T-cell (primary cell): ENCODE measurements around the gene SERPINE1. TPM values are rescaled to one million over a fixed set of nuclear protein-coding genes. Genes with fewer than 3 reads are reported as not detected.

ENCODE experiments used
- ATAC-seq, 4 experiments: fragments of 200-7000 bp in 3 of 4; fragments of 150-1000 bp in 1 of 4; cut with Tn5 transposase; replicated peaks in 1 of 4; 1 replicate in 3 of 4; 2 replicates in 1 of 4; pipeline ENCODE4 v1.10.0; 2021; ENCODE audit warnings: moderate library complexity in 3 of 4, mild to moderate bottlenecking in 2 of 4, moderate number of reproducible peaks in 1 of 4
- CTCF ChIA-PET, 2 donors: fragments of 300-600 bp; sonication (Branson Sonifier 250); formaldehyde crosslinking; loops; one replicate each; lab custom pipeline; 2022; ENCODE audit warnings: antibody characterized with exemption in 2 of 2; lab: Charles Lee
- POLR2A ChIA-PET, 2 donors: fragments of 300-600 bp; sonication (Branson Sonifier 250); formaldehyde crosslinking; loops; one replicate each; lab custom pipeline; 2022; ENCODE audit warnings: antibody characterized with exemption in 2 of 2; lab: Charles Lee
- DNase-seq, 35 experiments: peaks; one replicate each; pipeline versions ENCODE4 v3.0.0 to v3.0.0-alpha.2; 2013 to 2023
- H3K27ac ChIP-seq: one replicate; pipeline ENCODE4 v1.5.1; 2013; ENCODE audit warnings: low read length
- H3K27me3 ChIP-seq, 2 experiments: replicated peaks in 1 of 2; 1 replicate in 1 of 2; 2 replicates in 1 of 2; pipeline versions ENCODE4 v1.6.1 to v1.7.0; 2013; ENCODE audit warnings: low read length in 1 of 2, mixed read lengths in 1 of 2; ENCODE audit not compliant: control insufficient read depth in 2 of 2, insufficient read depth in 2 of 2; ENCODE audit errors: extremely low read depth in 1 of 2
- H3K36me3 ChIP-seq, 2 donors: 1 replicate in 1 of 2; 2 replicates in 1 of 2; pipeline versions ENCODE4 v1.6.1 to v1.7.0; 2013; ENCODE audit warnings: low read length in 1 of 2; ENCODE audit not compliant: control insufficient read depth in 2 of 2, insufficient read depth in 1 of 2; ENCODE audit errors: extremely low read depth in 1 of 2
- H3K4me1 ChIP-seq, 2 experiments: 1 replicate in 1 of 2; 2 replicates in 1 of 2; pipeline versions ENCODE4 v1.6.1 to v1.7.0; 2013; ENCODE audit warnings: low read length in 2 of 2, mixed read lengths in 1 of 2; ENCODE audit not compliant: insufficient read depth in 2 of 2, control insufficient read depth in 1 of 2; ENCODE audit errors: extremely low read depth in 1 of 2
- H3K4me3 ChIP-seq, 2 donors: 1 replicate in 1 of 2; 2 replicates in 1 of 2; pipeline versions ENCODE4 v1.5.1 to v1.7.0; 2013; ENCODE audit warnings: mild to moderate bottlenecking in 2 of 2, low read length in 1 of 2, moderate library complexity in 1 of 2; ENCODE audit not compliant: control insufficient read depth in 1 of 2; ENCODE audit errors: extremely low read depth in 1 of 2
- H3K9me3 ChIP-seq: 2 replicates; pipeline ENCODE4 v1.7.0; 2013
- H3K27ac Mint-ChIP-seq, 2 donors: one replicate each; pipeline ENCODE4 v1.8.0; 2020 to 2021; ENCODE audit warnings: mild to moderate bottlenecking in 2 of 2, mixed read lengths in 2 of 2
- H3K27me3 Mint-ChIP-seq, 2 donors: one replicate each; pipeline ENCODE4 v1.8.0; 2021 to 2022; ENCODE audit warnings: mixed read lengths in 2 of 2
- H3K36me3 Mint-ChIP-seq: one replicate; pipeline ENCODE4 v1.8.0; 2021; ENCODE audit warnings: mixed read lengths
- H3K4me1 Mint-ChIP-seq, 3 donors: one replicate each; pipeline ENCODE4 v1.8.0; 2020 to 2022; ENCODE audit warnings: mixed read lengths in 3 of 3, mild to moderate bottlenecking in 1 of 3
- H3K4me3 Mint-ChIP-seq, 3 donors: one replicate each; pipeline ENCODE4 v1.8.0; 2020 to 2022; ENCODE audit warnings: mild to moderate bottlenecking in 3 of 3, mixed read lengths in 3 of 3, moderate library complexity in 3 of 3
- H3K9me3 Mint-ChIP-seq, 3 donors: one replicate each; pipeline ENCODE4 v1.8.0; 2020 to 2022; ENCODE audit warnings: mixed read lengths in 3 of 3
- WGBS: methylation state at CpG from one replicate; pipeline ENCODE4 v1.1.5; 2013; ENCODE audit warnings: missing lambda C conversion rate; ENCODE audit not compliant: insufficient coverage; 5-methylcytosine and 5-hydroxymethylcytosine counted together
- total RNA-seq, 35 experiments: library from RNA in 6 of 35; stranded (reverse) in 6 of 35; fragments of 120-200 nt in 1 of 35; gene quantifications; one replicate each; pipeline versions ENCODE4 v1.2.1 to v1.2.4 and lab custom pipeline; 2013 to 2026

SERPINE1 gene
- total RNA-seq, 5 donors from 2014 or later (not counting 1 experiment from before 2014, with no cell fraction given) = 0.18 to 0.79 (median 0.51) TPM; not detected in 1

GRCh38 chr7:101094376-101094775, 32.5 kb upstream of the SERPINE1 start:
- Histone ChIP-seq H3K27me3 (peaks cover 0 to 1% of the 10 kb centered on the region in 2 experiments), H3K9me3 (no peaks in the 10 kb centered on the region), H3K4me3 (no peak overlapping the region), H3K27ac (no peak overlapping the region), H3K4me1 (peaks cover 0 to 14% of the 10 kb centered on the region in 2 experiments), H3K36me3 (peaks cover 3 to 11% of the 10 kb centered on the region in 2 donors)
- H3K4me3 Mint-ChIP-seq = no peak overlapping the region
- POLR2A ChIA-PET = no interaction called here
- no peaks in the 10 kb centered on the region for H3K27me3 Mint-ChIP-seq
- no peak for DNase-seq
- WGBS = 96% methylated on average over 6 of the region's 9 CpGs
- CTCF ChIA-PET = no interaction called here
- no peak overlapping the region for H3K27ac Mint-ChIP-seq
- H3K36me3 Mint-ChIP-seq = peaks cover 14% of the 10 kb centered on the region
- H3K9me3 Mint-ChIP-seq = no peaks in the 10 kb centered on the region
- ATAC-seq = no peak
- H3K4me1 Mint-ChIP-seq = peaks cover 15 to 25% (median 16%) of the 10 kb centered on the region in 3 donors

GRCh38 chr7:101094791-101095375, 32.0 kb upstream of the SERPINE1 start:
- DNase-seq = peak in 2 of 35 experiments; percentile 10 to 30
- CTCF ChIA-PET = no interaction called here
- Histone ChIP-seq H3K4me3 (no peak overlapping the region), H3K9me3 (no peaks in the 10 kb centered on the region), H3K4me1 (peaks cover 0 to 10% of the 10 kb centered on the region in 2 experiments), H3K27ac (no peak overlapping the region), H3K36me3 (peaks cover under 1 to 6% of the 10 kb centered on the region in 2 donors), H3K27me3 (peaks cover 0 to 6% of the 10 kb centered on the region in 2 experiments)
- Mint-ChIP-seq H3K4me3 (no peak overlapping the region), H3K27ac (no peak overlapping the region), H3K36me3 (peaks cover 10% of the 10 kb centered on the region), H3K4me1 (peaks cover 11 to 21% (median 15%) of the 10 kb centered on the region in 3 donors), H3K9me3 (no peaks in the 10 kb centered on the region), H3K27me3 (no peaks in the 10 kb centered on the region)
- WGBS = 80% methylated on average over 8 of the region's 12 CpGs
- ATAC-seq = no peak
- POLR2A ChIA-PET = interaction anchor here in 1 of 2 donors (0.7 kb wide), 1 partner anchor 144 kb away, joined by 8 read pairs; no protein-coding TSS in a partner anchor

- WGBS = 90% methylated on average over 3 of the region's 6 CpGs
- peaks cover 10% of the 10 kb centered on the region in 2 donors for H3K27me3 Mint-ChIP-seq
- H3K4me1 Mint-ChIP-seq = peaks cover 12 to 19% (median 14%) of the 10 kb centered on the region in 3 donors
- no peaks in the 10 kb centered on the region for H3K36me3 ChIP-seq
- no peak for ATAC-seq
- DNase-seq = no peak
- H3K27ac ChIP-seq = no peak overlapping the region
- no peaks in the 10 kb centered on the region for H3K9me3 ChIP-seq
- ChIA-PET CTCF (interaction anchor here in 1 of 2 donors (0.6 to 1.1 kb wide), 3 partner anchors 19 to 1463 kb away, joined by 3 to 5 read pairs (median 4); partner anchors contain the start of gene PLOD3), POLR2A (interaction anchor here in 1 of 2 donors (0.5 to 0.6 kb wide), 2 partner anchors 45 to 225 kb away, joined by 7 to 8 read pairs; no protein-coding TSS in a partner anchor)
- no peak overlapping the region for H3K27ac Mint-ChIP-seq
- peaks cover 3% of the 10 kb centered on the region for H3K36me3 Mint-ChIP-seq
- no peak overlapping the region for H3K4me3 ChIP-seq
- peaks cover 0 to 8% of the 10 kb centered on the region in 2 experiments for H3K4me1 ChIP-seq
- H3K9me3 Mint-ChIP-seq = no peaks in the 10 kb centered on the region
- H3K4me3 Mint-ChIP-seq = no peak overlapping the region
- peaks cover 3 to 22% of the 10 kb centered on the region in 2 experiments for H3K27me3 ChIP-seq
Observed at GRCh38 chr7:101096331-101096956, 30.5 kb upstream of the SERPINE1 start.

- Mint-ChIP-seq H3K27ac (no peak overlapping the region), H3K9me3 (no peaks in the 10 kb centered on the region), H3K4me3 (no peak overlapping the region), H3K4me1 (peaks cover 12 to 19% (median 14%) of the 10 kb centered on the region in 3 donors), H3K36me3 (peaks cover 3% of the 10 kb centered on the region), H3K27me3 (peaks cover 13 to 15% of the 10 kb centered on the region in 2 donors)
- ATAC-seq = no peak
- Histone ChIP-seq H3K4me1 (peaks cover 0 to 8% of the 10 kb centered on the region in 2 experiments), H3K4me3 (no peak overlapping the region), H3K27me3 (peaks cover 3 to 27% of the 10 kb centered on the region in 2 experiments), H3K27ac (no peak overlapping the region), H3K36me3 (no peaks in the 10 kb centered on the region), H3K9me3 (no peaks in the 10 kb centered on the region)
- 92% methylated on average over 4 of the region's 5 CpGs for WGBS
- POLR2A ChIA-PET = interaction anchor here in 1 of 2 donors (0.5 kb wide), 1 partner anchor 45 kb away, joined by 8 read pairs; no protein-coding TSS in a partner anchor
- no peak for DNase-seq
- CTCF ChIA-PET = interaction anchor here in 1 of 2 donors (0.6 to 1.1 kb wide), 3 partner anchors 20 to 1464 kb away, joined by 3 to 5 read pairs (median 4); partner anchors contain the start of gene PLOD3
Observed at GRCh38 chr7:101096957-101097347, 30.0 kb upstream of the SERPINE1 start.

- WGBS = 75% methylated on average over 4 of the region's 4 CpGs
- no peak overlapping the region for H3K4me3 ChIP-seq
- H3K4me3 Mint-ChIP-seq = no peak overlapping the region
- H3K27ac ChIP-seq = no peak overlapping the region
- no peak for DNase-seq
- peaks cover 3% of the 10 kb centered on the region for H3K36me3 Mint-ChIP-seq
- H3K4me1 ChIP-seq = peaks cover 0 to 8% of the 10 kb centered on the region in 2 experiments
- no peaks in the 10 kb centered on the region for H3K9me3 ChIP-seq
- POLR2A ChIA-PET = no interaction called here
- peaks cover 14 to 18% of the 10 kb centered on the region in 2 donors for H3K27me3 Mint-ChIP-seq
- H3K36me3 ChIP-seq = no peaks in the 10 kb centered on the region
- CTCF ChIA-PET = no interaction called here
- ATAC-seq = no peak
- H3K9me3 Mint-ChIP-seq = no peaks in the 10 kb centered on the region
- no peak overlapping the region for H3K27ac Mint-ChIP-seq
- H3K4me1 Mint-ChIP-seq = peaks cover 12 to 19% (median 14%) of the 10 kb centered on the region in 3 donors
- peaks cover 3 to 33% of the 10 kb centered on the region in 2 experiments for H3K27me3 ChIP-seq
Observed at GRCh38 chr7:101097561-101097960, 29.3 kb upstream of the SERPINE1 start.
